Osteoblast (primary cell): ENCODE data around the gene RBM28. TPM values are rescaled to one million over a fixed set of nuclear protein-coding genes. Genes with fewer than 3 reads are reported as not detected.

Source experiments
- DNase-seq: peaks from one replicate; pipeline ENCODE4 v3.0.0; 2011; ENCODE audit warnings: low spot score, mixed read lengths; ENCODE audit not compliant: insufficient read length; ENCODE audit errors: missing footprints
- H2AFZ ChIP-seq: 2 replicates; pipeline ENCODE4 v1.6.0; 2011; ENCODE audit warnings: mild to moderate bottlenecking, low read length
- H3K27ac ChIP-seq: 2 replicates; pipeline ENCODE4 v1.5.1; 2011; ENCODE audit warnings: mild to moderate bottlenecking, low read depth, low read length, moderate library complexity
- H3K27me3 ChIP-seq: 2 replicates; pipeline ENCODE4 v1.6.0; 2012; ENCODE audit warnings: mild to moderate bottlenecking, control low read depth, inconsistent platforms, low read length, moderate library complexity; ENCODE audit not compliant: insufficient read depth
- H3K36me3 ChIP-seq: 2 replicates; pipeline ENCODE4 v1.5.1; 2011; ENCODE audit warnings: mild to moderate bottlenecking, low read length, control low read depth, moderate library complexity; ENCODE audit not compliant: insufficient read depth
- H3K4me1 ChIP-seq: 2 replicates; pipeline ENCODE4 v1.5.1; 2011; ENCODE audit warnings: mild to moderate bottlenecking, low read length, control low read depth, moderate library complexity; ENCODE audit not compliant: insufficient read depth
- H3K4me2 ChIP-seq: 2 replicates; pipeline ENCODE4 v1.6.0; 2011; ENCODE audit warnings: mild to moderate bottlenecking, low read length; ENCODE audit not compliant: insufficient read depth
- H3K4me3 ChIP-seq: fragments of 200-600 bp; sonication (generic); 3 replicates; pipeline ENCODE4 v1.5.1; 2012; ENCODE audit warnings: mild to moderate bottlenecking, low read length, inconsistent platforms; ENCODE audit not compliant: insufficient read depth
- H3K79me2 ChIP-seq: 2 replicates; pipeline ENCODE4 v1.6.0; 2012; ENCODE audit warnings: mild to moderate bottlenecking, low read length, control low read depth, inconsistent platforms; ENCODE audit not compliant: insufficient read depth
- H3K9me3 ChIP-seq: 2 replicates; pipeline ENCODE4 v1.5.1; 2011; ENCODE audit warnings: low read depth, low read length, control low read depth
- H4K20me1 ChIP-seq: 2 replicates; pipeline ENCODE4 v1.6.0; 2012; ENCODE audit warnings: mild to moderate bottlenecking, low read length, control low read depth; ENCODE audit not compliant: insufficient read depth
- small RNA-seq: library from RNA; depleted of rRNA; stranded (forward); fragments of <200 nt; gene quantifications from one replicate; pipeline ENCODE3, GENCODE V24; 2012
- total RNA-seq: library from RNA; depleted of rRNA; stranded (reverse); fragments of >200 nt; gene quantifications from 2 replicates; pipeline ENCODE4 v1.2.3, GENCODE V29; 2012
- TF ChIP-seq, protein P1 (sequence below): IDR thresholded peaks from 2 replicates; pipeline ENCODE4 v1.5.1; 2011; ENCODE audit warnings: mild to moderate bottlenecking, low read depth, low read length, moderate library complexity; ENCODE audit errors: extremely low read depth

RBM28 gene
- total RNA-seq, 1 donor, result 16.6 TPM

DNA sequence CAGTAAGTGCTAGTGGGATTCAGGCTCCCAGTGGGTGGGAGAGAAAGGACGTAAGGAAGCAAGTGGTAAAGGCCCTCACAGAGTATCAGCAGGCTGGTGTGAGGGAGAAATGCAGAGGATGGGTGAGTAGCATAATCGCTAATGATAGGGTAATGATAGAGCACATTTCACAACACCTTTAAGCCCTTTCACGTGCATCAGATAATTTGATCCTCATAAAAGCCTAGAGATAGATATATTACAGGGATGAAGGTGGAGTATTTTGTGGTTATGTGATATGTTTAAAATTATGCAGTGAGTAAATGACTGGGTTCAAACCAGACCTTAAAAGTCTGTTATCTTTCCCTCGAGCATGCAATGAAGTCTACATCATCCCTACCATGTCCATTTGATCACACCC, 92.4 kb downstream of the RBM28 start:
- H3K27me3 ChIP-seq, result peaks cover 32% of the 10 kb centered on the region
- no peak overlapping the region for H3K4me2 ChIP-seq
- TF ChIP-seq, protein P1, sequence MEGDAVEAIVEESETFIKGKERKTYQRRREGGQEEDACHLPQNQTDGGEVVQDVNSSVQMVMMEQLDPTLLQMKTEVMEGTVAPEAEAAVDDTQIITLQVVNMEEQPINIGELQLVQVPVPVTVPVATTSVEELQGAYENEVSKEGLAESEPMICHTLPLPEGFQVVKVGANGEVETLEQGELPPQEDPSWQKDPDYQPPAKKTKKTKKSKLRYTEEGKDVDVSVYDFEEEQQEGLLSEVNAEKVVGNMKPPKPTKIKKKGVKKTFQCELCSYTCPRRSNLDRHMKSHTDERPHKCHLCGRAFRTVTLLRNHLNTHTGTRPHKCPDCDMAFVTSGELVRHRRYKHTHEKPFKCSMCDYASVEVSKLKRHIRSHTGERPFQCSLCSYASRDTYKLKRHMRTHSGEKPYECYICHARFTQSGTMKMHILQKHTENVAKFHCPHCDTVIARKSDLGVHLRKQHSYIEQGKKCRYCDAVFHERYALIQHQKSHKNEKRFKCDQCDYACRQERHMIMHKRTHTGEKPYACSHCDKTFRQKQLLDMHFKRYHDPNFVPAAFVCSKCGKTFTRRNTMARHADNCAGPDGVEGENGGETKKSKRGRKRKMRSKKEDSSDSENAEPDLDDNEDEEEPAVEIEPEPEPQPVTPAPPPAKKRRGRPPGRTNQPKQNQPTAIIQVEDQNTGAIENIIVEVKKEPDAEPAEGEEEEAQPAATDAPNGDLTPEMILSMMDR, result no peak
- no peak for DNase-seq
- H4K20me1 ChIP-seq, result no peaks in the 10 kb centered on the region
- no peak overlapping the region for H3K4me3 ChIP-seq
- H3K36me3 ChIP-seq, result no peaks in the 10 kb centered on the region
- no peak overlapping the region for H2AFZ ChIP-seq
- H3K27ac ChIP-seq, result no peak overlapping the region
- no peaks in the 10 kb centered on the region for H3K4me1 ChIP-seq
- H3K79me2 ChIP-seq, result no peaks in the 10 kb centered on the region
- no peaks in the 10 kb centered on the region for H3K9me3 ChIP-seq

Small RNA genes lying within 50 kb of the gene (small RNA-seq; reads per million reads assigned to genes)
- gene RNU7-27P, result not detected

Other genes starting within 250 kb of the RBM28 start
- under 0.01 and 0.36 TPM in 2 replicates for gene LEP, start 102.6 kb downstream of the RBM28 start, total RNA-seq
- not detected in 2 replicates for gene PRRT4, start 17.8 kb upstream of the RBM28 start, total RNA-seq
- gene IMPDH1, start 66.1 kb upstream of the RBM28 start, total RNA-seq, result 31.5 and 35.8 TPM in 2 replicates
- gene HILPDA, start 112.0 kb upstream of the RBM28 start, total RNA-seq, result 10.9 and 13.8 TPM in 2 replicates
- gene METTL2B, start 132.8 kb upstream of the RBM28 start, total RNA-seq, result 29.5 and 30.8 TPM in 2 replicates